ENCODE measurements around the gene ZNF611.
"Not testable (repeated sequence)": the region's sequence is repeated elsewhere in the genome, so short reads cannot be mapped to it uniquely, and the experiment has no call there.

DNA sequence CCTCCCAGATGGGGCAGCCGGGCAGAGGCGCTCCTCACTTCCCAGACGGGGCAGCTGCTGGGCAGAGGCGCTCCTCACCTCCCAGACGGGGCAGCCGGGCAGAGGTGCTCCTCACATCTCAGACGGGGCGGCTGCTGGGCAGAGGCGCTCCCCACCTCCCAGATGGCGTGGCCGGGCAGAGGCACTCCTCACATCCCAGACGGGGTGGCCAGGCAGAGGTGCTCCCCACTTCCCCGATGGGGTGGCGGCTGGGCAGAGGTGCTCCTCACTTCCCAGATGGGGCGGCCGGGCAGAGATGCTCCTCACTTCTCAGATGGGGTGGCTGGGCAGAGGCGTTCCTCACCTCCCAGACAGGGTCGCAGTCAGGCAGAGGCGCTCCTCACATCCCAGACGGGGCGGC is 14.3 kb downstream of the ZNF611 start:
- TF ChIP-seq, protein P1, sequence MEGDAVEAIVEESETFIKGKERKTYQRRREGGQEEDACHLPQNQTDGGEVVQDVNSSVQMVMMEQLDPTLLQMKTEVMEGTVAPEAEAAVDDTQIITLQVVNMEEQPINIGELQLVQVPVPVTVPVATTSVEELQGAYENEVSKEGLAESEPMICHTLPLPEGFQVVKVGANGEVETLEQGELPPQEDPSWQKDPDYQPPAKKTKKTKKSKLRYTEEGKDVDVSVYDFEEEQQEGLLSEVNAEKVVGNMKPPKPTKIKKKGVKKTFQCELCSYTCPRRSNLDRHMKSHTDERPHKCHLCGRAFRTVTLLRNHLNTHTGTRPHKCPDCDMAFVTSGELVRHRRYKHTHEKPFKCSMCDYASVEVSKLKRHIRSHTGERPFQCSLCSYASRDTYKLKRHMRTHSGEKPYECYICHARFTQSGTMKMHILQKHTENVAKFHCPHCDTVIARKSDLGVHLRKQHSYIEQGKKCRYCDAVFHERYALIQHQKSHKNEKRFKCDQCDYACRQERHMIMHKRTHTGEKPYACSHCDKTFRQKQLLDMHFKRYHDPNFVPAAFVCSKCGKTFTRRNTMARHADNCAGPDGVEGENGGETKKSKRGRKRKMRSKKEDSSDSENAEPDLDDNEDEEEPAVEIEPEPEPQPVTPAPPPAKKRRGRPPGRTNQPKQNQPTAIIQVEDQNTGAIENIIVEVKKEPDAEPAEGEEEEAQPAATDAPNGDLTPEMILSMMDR (IDR thresholded peaks at IDR 0.05) = not testable (repeated sequence)
- TF ChIP-seq POLR2A (IDR thresholded peaks at IDR 0.05) = not testable (repeated sequence)
